Dermis lymphatic vessel endothelial cell (primary cell): ENCODE results near the gene RFESD. TPM values are rescaled to one million over a fixed set of nuclear protein-coding genes. Genes with fewer than 3 reads are reported as not detected.

Experiments
- total RNA-seq: library from RNA; depleted of rRNA; stranded (reverse); fragments of >200 nt; gene quantifications from 2 replicates; pipeline ENCODE4 v1.2.1, GENCODE V29; 2014

The RFESD gene
- total RNA-seq = 0.98 and 2.1 TPM in 2 replicates

GRCh38 chr5:95646569-95647431 lies at the start of gene RFESD:
Gene RFESD, plus strand, starts transcription at chr5:95646777. Its CDS starts 5,495 bp downstream, at chr5:95652272.

GRCh38 chr5:95620030-95620869 lies 26.3 kb upstream of the RFESD start, which contains the start of gene GPR150:
Gene GPR150, plus strand, starts transcription at chr5:95620087. Its CDS starts 189 bp downstream, at chr5:95620276.

GRCh38 chr5:95682891-95683290 lies 36.3 kb downstream of the RFESD start, which contains the start of gene SPATA9:
Gene SPATA9, minus strand, starts transcription at chr5:95682991. Its CDS starts 137 bp downstream, at chr5:95682854.

Other genes starting within 250 kb of the RFESD start
- 86.0 and 111 TPM in 2 replicates for gene SKIC3, start 91.8 kb upstream of the RFESD start, total RNA-seq
- 2.4 and 2.6 TPM in 2 replicates for gene ARSK, start 91.7 kb upstream of the RFESD start, total RNA-seq
- under 0.01 TPM in 2 replicates for gene GPR150, start 26.7 kb upstream of the RFESD start, total RNA-seq
- gene SPATA9, start 36.2 kb downstream of the RFESD start, total RNA-seq = 0.17 TPM in 1 of 2 replicates, not detected in the other
- gene RHOBTB3, start 84.6 kb downstream of the RFESD start, total RNA-seq = 22.8 and 39.9 TPM in 2 replicates
- gene GLRX, start 175.9 kb downstream of the RFESD start, total RNA-seq = 25.0 and 26.0 TPM in 2 replicates